GM12878 (cell line): Measurements from ENCODE around the gene MILR1. TPM values are rescaled to one million over a fixed set of nuclear protein-coding genes. Genes with fewer than 3 reads are reported as not detected.
"Not testable (repeated sequence)": the region's sequence is repeated elsewhere in the genome, so short reads cannot be mapped to it uniquely, and the experiment has no call there.

ENCODE experiments used
- ATAC-seq: fragments of 200-7000 bp; cut with Tn5 transposase; 3 replicates; pipeline ENCODE4 v1.9.1; 2020; ENCODE audit warnings: mild to moderate bottlenecking, moderate library complexity
- BruUV-seq: library from RNA; stranded (reverse); fragments of 400-500 nt; replicated peaks from 2 replicates; lab custom pipeline; 2021; lab: Mats Ljungman, UMichigan
- CTCF ChIA-PET: fragments of 300-600 bp; sonication (Branson Sonifier 250); formaldehyde crosslinking; extraction: SDS; loops from one replicate; lab custom pipeline; 2021; ENCODE audit warnings: inconsistent platforms; lab: Yijun Ruan, JAX
- POLR2A ChIA-PET: fragments of 350-600 bp; formaldehyde crosslinking; extraction: SDS; loops from one replicate; lab custom pipeline; 2021; ENCODE audit warnings: inconsistent platforms; lab: Charles Lee
- RAD21 ChIA-PET: fragments of 300-600 bp; sonication (Branson Sonifier 250); formaldehyde crosslinking; loops from one replicate; lab custom pipeline; 2023; ENCODE audit warnings: antibody characterized with exemption; ENCODE audit not compliant: unreplicated experiment; lab: Charles Lee
- SMC1A ChIA-PET: fragments of 300-600 bp; sonication (Branson Sonifier 250); formaldehyde crosslinking; loops from one replicate; lab custom pipeline; 2023; ENCODE audit not compliant: unreplicated experiment, uncharacterized antibody; lab: Charles Lee
- DNase-seq: peaks from one replicate; pipeline ENCODE4 v3.0.0-alpha.2; 2011; ENCODE audit warnings: low read depth, low spot score
- FAIRE-seq: peaks from 3 replicates; lab custom pipeline; 2011; peaks lifted over from hg19 to GRCh38; lab: Jason Lieb, UNC
- H2AFZ ChIP-seq: 2 replicates; pipeline ENCODE4 v1.6.0; 2011; ENCODE audit warnings: low read depth, low read length, control low read depth; ENCODE audit not compliant: control insufficient read depth
- H3K27ac ChIP-seq: 2 replicates; pipeline ENCODE4 v1.5.1; 2011; ENCODE audit warnings: control low read depth; ENCODE audit not compliant: control insufficient read depth, insufficient read depth
- H3K27me3 ChIP-seq, 2 experiments: replicated peaks in 1 of 2; 2 replicates each; pipeline versions ENCODE4 v1.6.0 to v1.6.1; 2011; ENCODE audit warnings: low read length in 1 of 2; ENCODE audit not compliant: control insufficient read depth in 2 of 2, insufficient read depth in 2 of 2
- H3K36me3 ChIP-seq, 2 experiments: 2 replicates each; pipeline ENCODE4 v1.5.1; 2011; ENCODE audit warnings: low read length in 1 of 2; ENCODE audit not compliant: control insufficient read depth in 2 of 2, insufficient read depth in 2 of 2
- H3K4me1 ChIP-seq: 2 replicates; pipeline ENCODE4 v1.6.1; 2011; ENCODE audit warnings: mild to moderate bottlenecking, low read length, moderate library complexity, mixed read lengths; ENCODE audit not compliant: control insufficient read depth, insufficient read depth
- H3K4me2 ChIP-seq: 2 replicates; pipeline ENCODE4 v1.6.0; 2011; ENCODE audit warnings: control low read depth; ENCODE audit not compliant: control insufficient read depth, insufficient read depth
- H3K4me3 ChIP-seq: fragments of 200-600 bp; sonication (generic); 2 replicates; pipeline ENCODE4 v1.5.1; 2016
- H3K79me2 ChIP-seq: 2 replicates; pipeline ENCODE4 v1.6.0; 2011; ENCODE audit warnings: low read length; ENCODE audit not compliant: control insufficient read depth, insufficient read depth
- H3K9ac ChIP-seq: 2 replicates; pipeline ENCODE4 v1.8.0; 2011; ENCODE audit warnings: low read length, control low read depth, mixed read lengths; ENCODE audit not compliant: control insufficient read depth, insufficient read depth
- H3K9me3 ChIP-seq: replicated peaks from 3 replicates; pipeline ENCODE4 v1.5.1; 2011; ENCODE audit warnings: mild to moderate bottlenecking, low read length; ENCODE audit not compliant: control insufficient read depth, insufficient read depth
- H4K20me1 ChIP-seq: 2 replicates; pipeline ENCODE4 v1.6.0; 2011; ENCODE audit not compliant: control insufficient read depth, insufficient read depth
- CBFB ChIP-seq: IDR thresholded peaks from 2 replicates; pipeline ENCODE4 v1.6.1; 2016; ENCODE audit warnings: antibody characterized with exemption, low read depth
- CHD4 ChIP-seq: fragments of 200-600 bp; sonication (generic); IDR thresholded peaks from 2 replicates; pipeline ENCODE4 v1.6.1; 2016; ENCODE audit warnings: mild to moderate bottlenecking
- EP300 ChIP-seq, 2 experiments: fragments of 150-350 bp in 1 of 2; IDR thresholded peaks; 2 replicates each; pipeline ENCODE4 v1.6.1; 2011 to 2012; ENCODE audit warnings: low read depth in 2 of 2, low read length in 2 of 2, borderline replicate concordance in 1 of 2, improper control_type of control experiment in 1 of 2, inconsistent platforms in 1 of 2; ENCODE audit not compliant: control insufficient read depth in 1 of 2
- GABPA ChIP-seq: IDR thresholded peaks from 2 replicates; pipeline ENCODE4 v1.6.1; 2014; ENCODE audit warnings: antibody characterized with exemption, low read depth, mild to moderate bottlenecking, inconsistent platforms
- NFIC ChIP-seq: IDR thresholded peaks from 2 replicates; pipeline ENCODE4 v1.6.1; 2012; ENCODE audit warnings: low read depth, mild to moderate bottlenecking, inconsistent platforms, low read length, moderate library complexity
- SIX5 ChIP-seq: IDR thresholded peaks from 2 replicates; pipeline ENCODE4 v1.6.1; 2011; ENCODE audit warnings: mild to moderate bottlenecking, low read depth, low read length, moderate library complexity; ENCODE audit not compliant: severe bottlenecking
- SREBF1 ChIP-seq: IDR thresholded peaks from 2 replicates; pipeline ENCODE4 v1.6.1; 2012; ENCODE audit warnings: mild to moderate bottlenecking, low read length
- TCF3 ChIP-seq: IDR thresholded peaks from 2 replicates; pipeline ENCODE4 v1.6.1; 2012; ENCODE audit warnings: low read depth, mild to moderate bottlenecking, low read length, borderline replicate concordance; ENCODE audit not compliant: insufficient read depth
- ZNF207 ChIP-seq: fragments of 450-650 bp; IDR thresholded peaks from 2 replicates; pipeline ENCODE4 v1.6.1; 2014; ENCODE audit warnings: antibody characterized with exemption, mild to moderate bottlenecking, borderline replicate concordance
- WGBS: methylation state at CpG from one replicate; pipeline ENCODE4 v1.1.6; 2016; ENCODE audit warnings: low lambda C conversion rate; ENCODE audit not compliant: insufficient replicate concordance, insufficient coverage; ENCODE audit errors: missing lambda C conversion rate; 5-methylcytosine and 5-hydroxymethylcytosine counted together
- in situ Hi-C: fragments of 300-500 bp; cut with MboI; formaldehyde crosslinking; loops from 9 replicates; pipeline ENCODE4 v1.14.3; 2018; ENCODE audit warnings: mixed read lengths
- intact Hi-C: fragments of 100-400 bp; cut with micrococcal nuclease; formaldehyde crosslinking; loops from one replicate; pipeline ENCODE4 v1.14.2; 2022; ENCODE audit not compliant: unreplicated experiment
- polyA plus RNA-seq, 11 experiments: library from polyadenylated mRNA; depleted of rRNA in 4 of 11; unstranded in 6 of 11; stranded (reverse) in 5 of 11; fragments of >200 nt; fragmentation: Nextera tagmentation in 4 of 11; fragmentation: Illumina TruSeq in 1 of 11; extraction: Ambion mirVana in 4 of 11; extraction: Trizol in 1 of 11; gene quantifications; 1 replicate in 1 of 11; 2 replicates in 10 of 11; pipeline versions ENCODE4 v1.2.1 to v1.2.3, GENCODE V29; 2011 to 2016; ENCODE audit warnings: inconsistent platforms in 2 of 11, missing spikeins in 2 of 11, low read depth in 1 of 11
- total RNA-seq, 4 experiments: library from RNA; depleted of rRNA in 3 of 4; stranded (reverse); fragments of >200 nt in 3 of 4; fragmentation: Illumina TruSeq in 1 of 4; extraction: Trizol in 1 of 4; gene quantifications; 2 replicates each; pipeline versions ENCODE4 v1.2.1 to v1.2.3, GENCODE V29; 2013 to 2021
- TF ChIP-seq, protein P1 (sequence below), 3 experiments: IDR thresholded peaks in 2 of 3; conservative IDR thresholded peaks in 1 of 3; 2 replicates each; pipeline ENCODE4 v1.5.1; 2011; ENCODE audit warnings: low read depth in 3 of 3, low read length in 3 of 3, mild to moderate bottlenecking in 3 of 3, control low read depth in 2 of 3, moderate library complexity in 2 of 3, inconsistent platforms in 1 of 3, mixed read lengths in 1 of 3; ENCODE audit not compliant: control insufficient read depth in 2 of 3, insufficient read depth in 1 of 3; ENCODE audit errors: extremely low read depth in 1 of 3
- TF ChIP-seq, protein P2 (sequence below): fragments of 450-650 bp; IDR thresholded peaks from 2 replicates; pipeline ENCODE4 v1.6.1; 2017; ENCODE audit warnings: antibody characterized with exemption, mild to moderate bottlenecking, moderate library complexity

The MILR1 gene
- total and polyA plus RNA-seq, 10 of the 15 experiments (the other 5 are each of a cell fraction or from before 2014, with no cell fraction given), result 2.0 to 47.2 (median 17.2) TPM

DNA sequence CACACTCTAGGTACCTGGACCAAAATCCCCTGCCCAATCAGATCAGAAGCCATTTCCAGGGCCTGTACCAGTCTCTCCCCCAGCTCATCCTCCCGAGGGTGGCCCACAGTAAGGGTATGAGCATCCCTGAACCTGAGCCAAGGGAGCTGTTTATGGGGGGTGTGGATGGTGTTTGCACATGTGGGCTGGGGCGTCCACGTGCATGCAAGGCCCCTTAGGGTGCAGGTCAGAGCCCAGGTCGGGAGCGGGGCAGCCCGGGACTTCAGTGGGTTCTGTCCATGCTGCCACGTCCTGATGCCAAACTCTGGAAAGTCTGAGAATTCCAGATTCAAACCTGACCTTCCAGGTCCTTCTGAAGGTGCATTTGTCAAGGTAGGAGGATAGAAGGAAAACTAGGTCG is 9.8 kb downstream of the MILR1 start (continued):
- TF ChIP-seq, protein P1, sequence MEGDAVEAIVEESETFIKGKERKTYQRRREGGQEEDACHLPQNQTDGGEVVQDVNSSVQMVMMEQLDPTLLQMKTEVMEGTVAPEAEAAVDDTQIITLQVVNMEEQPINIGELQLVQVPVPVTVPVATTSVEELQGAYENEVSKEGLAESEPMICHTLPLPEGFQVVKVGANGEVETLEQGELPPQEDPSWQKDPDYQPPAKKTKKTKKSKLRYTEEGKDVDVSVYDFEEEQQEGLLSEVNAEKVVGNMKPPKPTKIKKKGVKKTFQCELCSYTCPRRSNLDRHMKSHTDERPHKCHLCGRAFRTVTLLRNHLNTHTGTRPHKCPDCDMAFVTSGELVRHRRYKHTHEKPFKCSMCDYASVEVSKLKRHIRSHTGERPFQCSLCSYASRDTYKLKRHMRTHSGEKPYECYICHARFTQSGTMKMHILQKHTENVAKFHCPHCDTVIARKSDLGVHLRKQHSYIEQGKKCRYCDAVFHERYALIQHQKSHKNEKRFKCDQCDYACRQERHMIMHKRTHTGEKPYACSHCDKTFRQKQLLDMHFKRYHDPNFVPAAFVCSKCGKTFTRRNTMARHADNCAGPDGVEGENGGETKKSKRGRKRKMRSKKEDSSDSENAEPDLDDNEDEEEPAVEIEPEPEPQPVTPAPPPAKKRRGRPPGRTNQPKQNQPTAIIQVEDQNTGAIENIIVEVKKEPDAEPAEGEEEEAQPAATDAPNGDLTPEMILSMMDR (IDR thresholded peaks at IDR 0.05 in 2 of 3, conservative IDR thresholded peaks at IDR 0.05 in 1 of 3; ENCODE audit: control insufficient read depth in 2 of 3, extremely low read depth in 1 of 3, insufficient read depth in 1 of 3, low read depth in 3 of 3, low read length in 3 of 3), result no peak
- TF ChIP-seq, protein P2, sequence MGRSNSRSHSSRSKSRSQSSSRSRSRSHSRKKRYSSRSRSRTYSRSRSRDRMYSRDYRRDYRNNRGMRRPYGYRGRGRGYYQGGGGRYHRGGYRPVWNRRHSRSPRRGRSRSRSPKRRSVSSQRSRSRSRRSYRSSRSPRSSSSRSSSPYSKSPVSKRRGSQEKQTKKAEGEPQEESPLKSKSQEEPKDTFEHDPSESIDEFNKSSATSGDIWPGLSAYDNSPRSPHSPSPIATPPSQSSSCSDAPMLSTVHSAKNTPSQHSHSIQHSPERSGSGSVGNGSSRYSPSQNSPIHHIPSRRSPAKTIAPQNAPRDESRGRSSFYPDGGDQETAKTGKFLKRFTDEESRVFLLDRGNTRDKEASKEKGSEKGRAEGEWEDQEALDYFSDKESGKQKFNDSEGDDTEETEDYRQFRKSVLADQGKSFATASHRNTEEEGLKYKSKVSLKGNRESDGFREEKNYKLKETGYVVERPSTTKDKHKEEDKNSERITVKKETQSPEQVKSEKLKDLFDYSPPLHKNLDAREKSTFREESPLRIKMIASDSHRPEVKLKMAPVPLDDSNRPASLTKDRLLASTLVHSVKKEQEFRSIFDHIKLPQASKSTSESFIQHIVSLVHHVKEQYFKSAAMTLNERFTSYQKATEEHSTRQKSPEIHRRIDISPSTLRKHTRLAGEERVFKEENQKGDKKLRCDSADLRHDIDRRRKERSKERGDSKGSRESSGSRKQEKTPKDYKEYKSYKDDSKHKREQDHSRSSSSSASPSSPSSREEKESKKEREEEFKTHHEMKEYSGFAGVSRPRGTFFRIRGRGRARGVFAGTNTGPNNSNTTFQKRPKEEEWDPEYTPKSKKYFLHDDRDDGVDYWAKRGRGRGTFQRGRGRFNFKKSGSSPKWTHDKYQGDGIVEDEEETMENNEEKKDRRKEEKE, result no peak
- TF ChIP-seq ZNF207 (no peak), GABPA (no peak)

DNA sequence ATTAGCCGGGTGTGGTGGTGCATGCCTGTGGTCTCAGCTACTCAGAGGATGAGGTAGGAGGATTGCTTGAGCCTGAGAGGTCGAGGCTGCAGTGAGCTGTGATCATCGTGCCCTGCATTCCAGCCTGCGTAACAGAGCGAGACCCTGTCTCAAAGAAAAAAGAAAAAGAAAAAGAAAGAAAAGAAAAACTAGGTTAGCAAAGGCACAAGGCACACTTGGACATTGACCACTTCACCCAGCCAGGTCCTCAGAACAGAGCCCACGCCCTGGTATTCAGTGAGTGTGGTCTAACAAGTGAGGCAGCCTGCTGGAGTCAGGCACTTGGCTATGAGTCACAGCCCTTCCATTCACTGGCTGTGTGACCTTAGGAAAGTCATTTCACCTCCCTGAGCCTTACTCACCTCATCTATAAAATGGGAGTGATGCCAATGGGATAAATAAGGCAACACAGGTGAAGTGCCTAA is 10.4 kb downstream of the MILR1 start:
- DNase-seq, result no peak
- Histone ChIP-seq H3K27me3 (no peaks in the 10 kb centered on the region), H3K9me3 (no peaks in the 10 kb centered on the region; the same call in 2 of the 3 replicates), H3K4me3 (no peak overlapping the region), H3K4me1 (peaks cover 20% of the 10 kb centered on the region), H3K27ac (no peak overlapping the region), H2AFZ (no peak overlapping the region), H3K36me3 (no peaks in the 10 kb centered on the region), H4K20me1 (no peaks in the 10 kb centered on the region), H3K79me2 (no peaks in the 10 kb centered on the region), H3K4me2 (no peak overlapping the region), H3K9ac (no peak overlapping the region)
- 90% methylated on average over 6 of the region's 6 CpGs for WGBS
- ChIA-PET POLR2A (no interaction called here), RAD21 (no interaction called here), CTCF (no interaction called here), SMC1A (no interaction called here)
- intact Hi-C loops (no loop called here), in situ Hi-C loops (no loop called here)
- BruUV-seq, result no TSS peak
- ATAC-seq, result no peak
- TF ChIP-seq SREBF1, result no peak
- no peak for TF ChIP-seq CHD4
- no peak for TF ChIP-seq CBFB
- TF ChIP-seq SIX5, result no peak
- no peak for TF ChIP-seq EP300 (IDR thresholded peaks at IDR 0.05; ENCODE audit: borderline replicate concordance in 1 of 2, control insufficient read depth in 1 of 2, low read depth in 2 of 2, low read length in 2 of 2)
- TF ChIP-seq TCF3, result no peak
- TF ChIP-seq NFIC, result no peak
- FAIRE-seq, result no peak

DNA sequence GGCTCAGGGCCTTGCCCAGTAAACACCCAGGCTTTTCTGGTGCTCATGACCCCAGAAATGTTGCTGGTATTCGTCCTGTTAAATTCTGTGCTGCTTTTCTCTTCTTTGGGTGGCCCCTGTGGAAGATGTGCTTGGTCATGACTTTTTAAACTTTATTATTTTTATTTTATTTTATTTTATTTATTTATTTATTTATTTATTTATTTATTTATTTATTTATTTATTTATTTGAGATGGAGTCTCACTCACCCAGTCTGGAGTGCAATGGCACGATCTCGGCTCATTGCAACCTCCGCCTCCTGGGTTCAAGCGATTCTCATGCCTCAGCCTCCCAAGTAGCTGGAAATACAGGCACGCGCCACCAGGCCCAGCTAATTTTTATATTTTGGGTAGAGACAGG is 10.9 kb downstream of the MILR1 start:
- ATAC-seq, in situ Hi-C loops, RAD21 ChIA-PET, H3K36me3 ChIP-seq, CTCF ChIA-PET, H3K9ac ChIP-seq, H3K4me3 ChIP-seq, H3K27me3 ChIP-seq, H4K20me1 ChIP-seq, intact Hi-C loops, H3K79me2 ChIP-seq, H3K27ac ChIP-seq, DNase-seq, BruUV-seq, H3K9me3 ChIP-seq, H2AFZ ChIP-seq, FAIRE-seq, H3K4me2 ChIP-seq, SMC1A ChIA-PET: not testable (repeated sequence)
- POLR2A ChIA-PET, result interaction anchor here (0.9 kb wide), 1 partner anchor 46 kb away, joined by 3 read pairs; the partner anchor contains the start of gene DDX5
- peaks cover 20% of the 10 kb centered on the region for H3K4me1 ChIP-seq
- 82% methylated on average over 7 of the region's 7 CpGs for WGBS
